Measurements from ENCODE around the gene TRPM5. TPM values are rescaled to one million over a fixed set of nuclear protein-coding genes. Genes with fewer than 3 reads are reported as not detected.

The TRPM5 gene
- total and polyA plus RNA-seq, 8 donors, result 0.15 to 11.6 (median 0.45) TPM; not detected in 1

GRCh38 chr11:2404735-2405196 is 39.5 kb downstream of the TRPM5 start:
- no peak for DNase-seq
- Histone ChIP-seq H3K27ac (no peak overlapping the region), H3K4me1 (peaks cover 10 to 21% (median 19%) of the 10 kb centered on the region in 4 donors), H3K36me3 (peaks cover 19 to 30% (median 27%) of the 10 kb centered on the region in 4 donors), H3K9me3 (no peaks in the 10 kb centered on the region), H3K4me3 (no peak overlapping the region), H3K27me3 (peaks cover 0 to under 1% (median 0%) of the 10 kb centered on the region in 3 donors)
- TF ChIP-seq, protein P1, sequence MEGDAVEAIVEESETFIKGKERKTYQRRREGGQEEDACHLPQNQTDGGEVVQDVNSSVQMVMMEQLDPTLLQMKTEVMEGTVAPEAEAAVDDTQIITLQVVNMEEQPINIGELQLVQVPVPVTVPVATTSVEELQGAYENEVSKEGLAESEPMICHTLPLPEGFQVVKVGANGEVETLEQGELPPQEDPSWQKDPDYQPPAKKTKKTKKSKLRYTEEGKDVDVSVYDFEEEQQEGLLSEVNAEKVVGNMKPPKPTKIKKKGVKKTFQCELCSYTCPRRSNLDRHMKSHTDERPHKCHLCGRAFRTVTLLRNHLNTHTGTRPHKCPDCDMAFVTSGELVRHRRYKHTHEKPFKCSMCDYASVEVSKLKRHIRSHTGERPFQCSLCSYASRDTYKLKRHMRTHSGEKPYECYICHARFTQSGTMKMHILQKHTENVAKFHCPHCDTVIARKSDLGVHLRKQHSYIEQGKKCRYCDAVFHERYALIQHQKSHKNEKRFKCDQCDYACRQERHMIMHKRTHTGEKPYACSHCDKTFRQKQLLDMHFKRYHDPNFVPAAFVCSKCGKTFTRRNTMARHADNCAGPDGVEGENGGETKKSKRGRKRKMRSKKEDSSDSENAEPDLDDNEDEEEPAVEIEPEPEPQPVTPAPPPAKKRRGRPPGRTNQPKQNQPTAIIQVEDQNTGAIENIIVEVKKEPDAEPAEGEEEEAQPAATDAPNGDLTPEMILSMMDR (IDR thresholded peaks at IDR 0.05), result no peak
- TF ChIP-seq POLR2A (IDR thresholded peaks at IDR 0.05) (no peak), EP300 (IDR thresholded peaks at IDR 0.05) (no peak), POLR2AphosphoS5 (IDR thresholded peaks at IDR 0.05) (no peak)
- intact Hi-C loops (cut with DNase I; ENCODE audit: low total_unique reads), result loop anchor here (5.0 kb wide), 1 partner anchor 207 kb away; no protein-coding TSS in a partner anchor
- 56 to 70% (median 67%) methylated on average over 5 to 12 of the region's 12 CpGs for WGBS, 5 donors

- no peaks in the 10 kb centered on the region for H3K9me3 ChIP-seq
- no peak overlapping the region for H3K27ac ChIP-seq
- H3K4me3 ChIP-seq, result no peak overlapping the region
- 87 to 92% (median 90%) methylated on average over 7 to 31 of the region's 31 CpGs for WGBS, 5 donors
- intact Hi-C loops (cut with DNase I; ENCODE audit: low total_unique reads), result no loop called here
- peaks cover 19 to 39% (median 34%) of the 10 kb centered on the region in 4 donors for H3K36me3 ChIP-seq
- no peak for TF ChIP-seq POLR2AphosphoS5 (IDR thresholded peaks at IDR 0.05)
- TF ChIP-seq POLR2A (IDR thresholded peaks at IDR 0.05), result no peak
- TF ChIP-seq, protein P1 (IDR thresholded peaks at IDR 0.05), result no peak
- no peak for TF ChIP-seq EP300 (IDR thresholded peaks at IDR 0.05)
- peaks cover 18 to 35% (median 34%) of the 10 kb centered on the region in 4 donors for H3K4me1 ChIP-seq
- DNase-seq, result no peak
- no peaks in the 10 kb centered on the region for H3K27me3 ChIP-seq
These were observed 41.2 kb downstream of the TRPM5 start for GRCh38 chr11:2402890-2403645.

- Histone ChIP-seq H3K4me3 (peak overlapping the region in 3 of 4 donors; percentile 82 to 97 (median 96)), H3K27ac (peak overlapping the region in 2 of 5 donors; percentile 93 to 98), H3K9me3 (no peaks in the 10 kb centered on the region), H3K36me3 (peaks cover 22 to 49% (median 43%) of the 10 kb centered on the region in 4 donors), H3K27me3 (no peaks in the 10 kb centered on the region), H3K4me1 (peaks cover 18 to 36% (median 34%) of the 10 kb centered on the region in 4 donors)
- WGBS, 5 donors, result 78 to 90% (median 83%) methylated on average over 13 of the region's 13 CpGs
- intact Hi-C loops (cut with DNase I; ENCODE audit: low total_unique reads), result no loop called here
- no peak for TF ChIP-seq POLR2AphosphoS5 (IDR thresholded peaks at IDR 0.05)
- TF ChIP-seq EP300 (IDR thresholded peaks at IDR 0.05), result no peak
- no peak for TF ChIP-seq POLR2A (IDR thresholded peaks at IDR 0.05)
- TF ChIP-seq, protein P1 (IDR thresholded peaks at IDR 0.05), result no peak
- no peak for DNase-seq
These were observed 42.2 kb downstream of the TRPM5 start for GRCh38 chr11:2402106-2402505.

DNA sequence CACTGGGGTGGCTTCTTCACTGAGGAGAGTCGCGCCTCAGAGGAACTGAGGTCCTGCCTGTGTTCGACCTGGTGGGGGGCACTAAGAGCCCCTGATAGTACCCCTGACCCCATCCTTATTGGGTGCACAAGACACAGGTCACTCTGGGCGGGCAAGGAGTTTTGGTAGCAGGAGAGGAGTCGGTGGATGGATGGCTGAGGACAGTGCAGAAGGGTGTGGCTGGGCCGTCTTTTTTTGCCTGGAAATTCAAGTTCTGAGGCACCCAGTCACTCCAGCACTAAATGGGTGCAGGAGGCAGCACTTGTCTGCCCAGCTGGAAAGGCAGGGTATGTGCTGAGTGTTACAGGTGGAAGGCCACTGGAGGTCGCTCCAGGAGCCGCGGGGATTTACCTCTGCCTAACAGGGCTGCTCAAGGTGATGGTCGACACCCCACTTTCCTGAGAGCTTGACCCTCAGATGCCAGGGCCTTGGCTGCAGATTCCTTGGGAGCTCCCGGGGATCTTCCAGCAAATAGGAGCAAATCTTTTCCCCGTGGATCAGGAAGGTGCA is 42.8 kb downstream of the TRPM5 start:
- Histone ChIP-seq H3K36me3 (peaks cover 28 to 55% (median 49%) of the 10 kb centered on the region in 4 donors), H3K27ac (peak overlapping the region in 4 of 5 donors; percentile 87 to 100 (median 96)), H3K4me3 (peak overlapping the region; percentile 61 to 97 (median 89)), H3K27me3 (no peaks in the 10 kb centered on the region), H3K9me3 (no peaks in the 10 kb centered on the region), H3K4me1 (peaks cover 18 to 36% (median 34%) of the 10 kb centered on the region in 4 donors)
- intact Hi-C loops (cut with DNase I; ENCODE audit: low total_unique reads), result no loop called here
- TF ChIP-seq POLR2A (IDR thresholded peaks at IDR 0.05) (no peak), EP300 (IDR thresholded peaks at IDR 0.05) (no peak), POLR2AphosphoS5 (IDR thresholded peaks at IDR 0.05) (no peak)
- TF ChIP-seq, protein P1 (IDR thresholded peaks at IDR 0.05), result no peak
- 26 to 36% (median 29%) methylated on average over 12 of the region's 12 CpGs for WGBS, 5 donors
- no peak for DNase-seq

Measured in stomach (tissue), 9 donors.